Neutrophil (primary cell): ENCODE measurements around the gene PALLD.

Experiments used
- H3K27ac ChIP-seq: fragments of 200-600 bp; sonication (generic); 2 replicates; pipeline ENCODE4 v1.5.1; 2016; ENCODE audit warnings: mild to moderate bottlenecking, moderate library complexity
- H3K27me3 ChIP-seq: fragments of 200-600 bp; sonication (generic); 2 replicates; pipeline ENCODE4 v1.6.0; 2016; ENCODE audit warnings: mild to moderate bottlenecking
- H3K36me3 ChIP-seq: fragments of 200-600 bp; sonication (generic); 2 replicates; pipeline ENCODE4 v1.5.1; 2017
- H3K4me1 ChIP-seq, 2 experiments: fragments of 200-600 bp in 1 of 2; sonication (generic) in 1 of 2; 1 replicate in 1 of 2; 2 replicates in 1 of 2; pipeline versions ENCODE4 v1.5.1 to v1.6.1; 2013 to 2016; ENCODE audit warnings: low read depth in 1 of 2, low read length in 1 of 2, mild to moderate bottlenecking in 1 of 2, moderate library complexity in 1 of 2; ENCODE audit not compliant: control insufficient read depth in 1 of 2, insufficient read depth in 1 of 2
- H3K4me3 ChIP-seq, 2 experiments: fragments of 200-600 bp in 1 of 2; sonication (generic) in 1 of 2; 1 replicate in 1 of 2; 2 replicates in 1 of 2; pipeline ENCODE4 v1.5.1; 2013 to 2016; ENCODE audit warnings: low read depth in 1 of 2, low read length in 1 of 2, mild to moderate bottlenecking in 1 of 2, moderate library complexity in 1 of 2
- H3K9me3 ChIP-seq: fragments of 200-600 bp; sonication (generic); 2 replicates; pipeline ENCODE4 v1.5.1; 2016
- TF ChIP-seq, protein P1 (sequence below): fragments of 200-600 bp; sonication (generic); IDR thresholded peaks from 2 replicates; pipeline ENCODE4 v1.5.1; 2016; ENCODE audit warnings: antibody characterized with exemption

PALLD gene

DNA sequence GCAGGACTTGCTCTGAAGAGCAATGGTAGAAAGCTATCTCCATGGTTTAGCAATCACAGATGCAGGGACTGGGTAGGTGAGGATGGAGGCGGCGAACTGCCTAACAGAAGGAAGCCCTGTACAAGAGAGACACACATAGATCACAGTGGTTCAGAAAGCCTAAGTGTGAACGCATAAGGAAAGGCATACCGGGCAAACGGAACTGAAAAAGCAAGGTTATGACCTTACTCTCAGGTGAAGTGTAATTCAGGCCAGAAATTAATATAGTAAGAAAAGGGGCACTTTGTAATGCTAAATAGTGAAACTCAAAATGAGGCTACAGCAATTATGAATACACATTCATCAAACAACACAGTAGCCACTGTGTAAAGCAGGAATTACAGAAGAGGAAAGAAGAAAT is 126.6 kb downstream of the PALLD start:
- TF ChIP-seq, protein P1, sequence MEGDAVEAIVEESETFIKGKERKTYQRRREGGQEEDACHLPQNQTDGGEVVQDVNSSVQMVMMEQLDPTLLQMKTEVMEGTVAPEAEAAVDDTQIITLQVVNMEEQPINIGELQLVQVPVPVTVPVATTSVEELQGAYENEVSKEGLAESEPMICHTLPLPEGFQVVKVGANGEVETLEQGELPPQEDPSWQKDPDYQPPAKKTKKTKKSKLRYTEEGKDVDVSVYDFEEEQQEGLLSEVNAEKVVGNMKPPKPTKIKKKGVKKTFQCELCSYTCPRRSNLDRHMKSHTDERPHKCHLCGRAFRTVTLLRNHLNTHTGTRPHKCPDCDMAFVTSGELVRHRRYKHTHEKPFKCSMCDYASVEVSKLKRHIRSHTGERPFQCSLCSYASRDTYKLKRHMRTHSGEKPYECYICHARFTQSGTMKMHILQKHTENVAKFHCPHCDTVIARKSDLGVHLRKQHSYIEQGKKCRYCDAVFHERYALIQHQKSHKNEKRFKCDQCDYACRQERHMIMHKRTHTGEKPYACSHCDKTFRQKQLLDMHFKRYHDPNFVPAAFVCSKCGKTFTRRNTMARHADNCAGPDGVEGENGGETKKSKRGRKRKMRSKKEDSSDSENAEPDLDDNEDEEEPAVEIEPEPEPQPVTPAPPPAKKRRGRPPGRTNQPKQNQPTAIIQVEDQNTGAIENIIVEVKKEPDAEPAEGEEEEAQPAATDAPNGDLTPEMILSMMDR, result no peak

DNA sequence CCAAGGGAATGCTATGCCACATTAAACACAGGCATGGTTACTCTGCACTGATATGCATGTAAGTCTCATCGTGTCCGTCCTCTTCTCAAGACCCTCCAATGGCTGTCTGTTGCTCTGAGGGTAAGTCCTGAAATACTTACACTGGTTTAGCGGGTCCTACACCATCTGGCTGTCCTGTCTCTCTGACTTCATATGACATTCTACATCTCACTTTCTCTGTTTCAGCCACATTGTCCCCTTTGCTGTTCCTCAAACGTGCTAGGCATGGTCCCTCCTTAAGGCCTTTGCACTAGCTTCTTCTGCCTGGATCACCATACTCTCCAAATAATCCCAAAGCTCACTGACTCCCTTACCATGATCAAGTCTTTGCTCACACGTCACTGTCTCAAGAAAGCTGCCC is 131.4 kb downstream of the PALLD start:
- TF ChIP-seq, protein P1, result no peak
- Histone ChIP-seq H3K36me3 (no peaks in the 10 kb centered on the region), H3K4me3 (no peak overlapping the region), H3K4me1 (peaks cover 3 to 5% of the 10 kb centered on the region in 2 experiments), H3K27me3 (peaks cover 49% of the 10 kb centered on the region), H3K27ac (no peak overlapping the region), H3K9me3 (no peaks in the 10 kb centered on the region)

More for the DNA sequence above, 126.6 kb downstream of the PALLD start:
- Histone ChIP-seq H3K4me1 (no peaks in the 10 kb centered on the region), H3K4me3 (no peak overlapping the region), H3K27ac (no peak overlapping the region), H3K9me3 (no peaks in the 10 kb centered on the region), H3K27me3 (peaks cover 4% of the 10 kb centered on the region), H3K36me3 (no peaks in the 10 kb centered on the region)

DNA sequence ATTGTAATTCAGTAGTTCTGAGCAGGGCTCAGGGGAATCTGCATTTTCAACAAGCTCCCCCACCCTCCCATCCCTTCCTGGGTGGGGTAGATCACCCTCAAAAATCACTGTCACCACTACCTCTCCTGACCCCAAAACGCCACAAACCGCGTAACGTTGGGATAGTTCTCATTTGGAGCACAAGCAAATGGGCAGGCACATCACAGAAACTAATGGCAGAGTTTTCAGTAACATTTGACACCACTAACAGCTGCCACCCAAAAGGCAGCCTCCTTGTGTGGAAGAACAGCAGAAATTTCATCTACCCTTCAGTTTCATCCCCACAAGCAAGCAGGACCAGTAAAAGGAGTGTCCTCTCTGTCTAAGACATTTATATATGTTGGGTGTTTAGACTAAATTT is 132.7 kb downstream of the PALLD start:
- H3K27me3 ChIP-seq, result peaks cover 62% of the 10 kb centered on the region
- no peak overlapping the region for H3K27ac ChIP-seq
- no peaks in the 10 kb centered on the region for H3K9me3 ChIP-seq

DNA sequence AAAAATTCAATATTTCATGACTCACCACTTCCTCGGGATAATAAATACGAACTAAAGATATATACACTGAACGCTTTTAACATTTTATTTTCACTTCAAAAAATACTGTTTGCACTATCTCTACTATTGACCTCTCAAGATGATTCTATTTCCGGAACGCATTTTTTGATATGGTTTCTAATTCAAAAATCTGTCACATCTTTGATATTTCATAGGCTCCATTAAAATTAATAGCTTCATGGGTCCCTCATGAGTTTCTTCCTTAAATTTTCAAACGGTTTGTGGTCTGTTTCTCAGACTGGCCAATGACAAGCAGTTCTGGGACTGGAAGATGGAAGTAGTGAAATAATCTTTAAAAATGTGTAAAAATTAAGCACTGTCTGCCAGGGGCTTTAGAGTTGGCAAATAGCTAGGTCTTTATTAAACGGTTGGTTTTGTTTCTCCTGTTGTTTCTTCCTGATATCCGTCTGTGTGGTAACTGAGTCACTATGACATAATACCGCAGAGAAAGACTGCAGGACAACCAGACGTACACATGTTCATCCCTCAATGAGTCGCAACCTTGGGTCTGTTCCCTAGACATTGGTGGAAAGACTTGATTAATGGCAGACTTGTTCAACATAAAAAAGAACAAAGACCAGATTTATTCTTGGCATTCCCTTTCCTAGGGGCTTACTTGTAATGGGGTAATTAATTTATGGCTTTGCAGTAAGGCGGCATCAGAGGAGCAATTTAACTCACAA is 133.8 kb downstream of the PALLD start:
- Histone ChIP-seq H3K27me3 (peaks cover 72% of the 10 kb centered on the region), H3K9me3 (no peaks in the 10 kb centered on the region), H3K27ac (no peak overlapping the region), H3K4me1 (peaks cover 3 to 5% of the 10 kb centered on the region in 2 experiments), H3K4me3 (no peak overlapping the region), H3K36me3 (no peaks in the 10 kb centered on the region)
- TF ChIP-seq, protein P1, result no peak

More for the DNA sequence above, 132.7 kb downstream of the PALLD start:
- H3K36me3 ChIP-seq, result no peaks in the 10 kb centered on the region
- no peak overlapping the region for H3K4me3 ChIP-seq
- TF ChIP-seq, protein P1, result no peak
- peaks cover 3 to 5% of the 10 kb centered on the region in 2 experiments for H3K4me1 ChIP-seq

DNA sequence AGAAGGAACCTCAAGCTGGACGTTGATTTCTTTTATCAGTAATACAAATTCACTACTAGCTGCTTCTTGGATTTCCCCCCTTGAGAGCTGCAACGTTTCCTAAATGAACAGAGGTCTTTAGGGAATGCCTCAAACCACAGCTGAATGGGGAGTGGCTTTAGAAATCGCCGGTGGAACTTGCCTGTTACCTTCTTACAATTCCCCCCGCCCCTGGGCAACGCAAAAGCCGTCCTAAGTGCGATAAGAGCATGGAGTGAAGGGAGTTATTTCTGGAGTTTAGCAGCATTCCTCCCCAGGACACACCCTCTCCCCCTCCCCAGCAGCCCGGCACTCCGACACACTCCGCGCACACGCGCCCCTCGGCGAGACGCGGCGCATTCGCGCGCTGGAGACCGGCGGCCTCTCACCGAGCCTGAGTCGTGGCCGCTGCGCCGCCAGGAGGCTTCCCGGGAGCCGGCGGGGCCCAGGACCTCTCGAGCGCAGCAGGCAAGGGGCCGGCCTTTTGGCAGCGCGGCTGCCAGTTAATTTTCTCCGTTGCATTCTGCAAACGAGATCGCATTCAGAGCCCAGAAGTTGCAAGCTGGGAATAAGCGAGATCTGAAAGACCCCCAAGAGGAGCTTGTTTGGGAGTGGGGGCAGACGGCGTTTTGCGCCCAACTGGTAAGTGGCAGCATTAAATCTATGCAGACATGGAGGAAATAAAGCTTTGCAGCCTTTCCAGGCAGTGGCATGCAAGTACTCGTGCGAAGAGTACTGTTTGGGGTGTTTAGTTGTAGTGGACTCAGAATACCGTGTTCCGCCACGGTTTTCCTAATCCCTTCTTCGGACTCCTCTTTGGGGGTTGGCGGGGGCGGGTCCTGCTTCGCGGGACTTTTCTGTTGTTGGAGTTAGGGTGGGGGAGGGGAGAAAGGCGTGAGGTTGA is 134.7 kb downstream of the PALLD start:
- H3K4me1 ChIP-seq, result peaks cover 3 to 5% of the 10 kb centered on the region in 2 experiments
- TF ChIP-seq, protein P1, result no peak
- no peaks in the 10 kb centered on the region for H3K9me3 ChIP-seq
- no peak overlapping the region for H3K27ac ChIP-seq
- H3K36me3 ChIP-seq, result no peaks in the 10 kb centered on the region
- no peak overlapping the region for H3K4me3 ChIP-seq
- peaks cover 81% of the 10 kb centered on the region for H3K27me3 ChIP-seq
